ENCODE results near the gene WDR54. TPM values are rescaled to one million over a fixed set of nuclear protein-coding genes. Genes with fewer than 3 reads are reported as not detected.
"Not testable (repeated sequence)": the region's sequence is repeated elsewhere in the genome, so short reads cannot be mapped to it uniquely, and the experiment has no call there.

WDR54 gene
- total RNA-seq, 1 donor from 2014 or later = 4.3 TPM

GRCh38 chr2:74429487-74430451, 8.2 kb downstream of the WDR54 start:
- ATAC-seq = no peak

- ATAC-seq = no peak
Measured at GRCh38 chr2:74430502-74430901, 9.0 kb downstream of the WDR54 start.

- ATAC-seq = no peak
Measured at GRCh38 chr2:74436111-74436805, 14.7 kb downstream of the WDR54 start.

- no peak for ATAC-seq
Measured at GRCh38 chr2:74436848-74437695, 15.5 kb downstream of the WDR54 start.

GRCh38 chr2:74438248-74438647, 16.7 kb downstream of the WDR54 start:
- ATAC-seq = no peak

- ATAC-seq = no peak
Measured at GRCh38 chr2:74439373-74439772, 17.8 kb downstream of the WDR54 start.

GRCh38 chr2:74439803-74440377, 18.4 kb downstream of the WDR54 start:
- no peak for ATAC-seq

GRCh38 chr2:74440378-74441169, 19.0 kb downstream of the WDR54 start:
- peak; percentile 87 for ATAC-seq

GRCh38 chr2:74441170-74441689, 19.7 kb downstream of the WDR54 start:
- peak; percentile 21 for ATAC-seq

GRCh38 chr2:74441690-74442482, 20.4 kb downstream of the WDR54 start, which contains the start of gene RTKN:
Gene RTKN, minus strand, starts transcription at chr2:74441937. Its CDS starts 121 bp downstream, at chr2:74441816.
- peak; percentile 75 for ATAC-seq

- not testable (repeated sequence) for ATAC-seq
Measured at GRCh38 chr2:74442483-74443297, 21.2 kb downstream of the WDR54 start.

GRCh38 chr2:74444498-74445318, 23.2 kb downstream of the WDR54 start:
- no peak for ATAC-seq

GRCh38 chr2:74447230-74447999, 25.9 kb downstream of the WDR54 start:
- ATAC-seq = no peak

- no peak for ATAC-seq
Measured at GRCh38 chr2:74448771-74449170, 27.2 kb downstream of the WDR54 start.

- ATAC-seq = no peak
Measured at GRCh38 chr2:74450570-74451190, 29.1 kb downstream of the WDR54 start.

GRCh38 chr2:74454654-74455511, 33.4 kb downstream of the WDR54 start, which contains the start of gene INO80B:
Gene INO80B, plus strand, starts transcription at chr2:74455087. Its CDS starts 30 bp downstream, at chr2:74455117.
- peak; percentile 75 for ATAC-seq

Data from esophagus mucosa (tissue), 1 donor.